ENCODE data around the gene TMEM176A. TPM values are rescaled to one million over a fixed set of nuclear protein-coding genes. Genes with fewer than 3 reads are reported as not detected.

Gene TMEM176A
- total and polyA plus RNA-seq, 2 of the 8 experiments (the other 6 are each of a cell fraction or from before 2014, with no cell fraction given), result 1.3 to 1.5 TPM

DNA sequence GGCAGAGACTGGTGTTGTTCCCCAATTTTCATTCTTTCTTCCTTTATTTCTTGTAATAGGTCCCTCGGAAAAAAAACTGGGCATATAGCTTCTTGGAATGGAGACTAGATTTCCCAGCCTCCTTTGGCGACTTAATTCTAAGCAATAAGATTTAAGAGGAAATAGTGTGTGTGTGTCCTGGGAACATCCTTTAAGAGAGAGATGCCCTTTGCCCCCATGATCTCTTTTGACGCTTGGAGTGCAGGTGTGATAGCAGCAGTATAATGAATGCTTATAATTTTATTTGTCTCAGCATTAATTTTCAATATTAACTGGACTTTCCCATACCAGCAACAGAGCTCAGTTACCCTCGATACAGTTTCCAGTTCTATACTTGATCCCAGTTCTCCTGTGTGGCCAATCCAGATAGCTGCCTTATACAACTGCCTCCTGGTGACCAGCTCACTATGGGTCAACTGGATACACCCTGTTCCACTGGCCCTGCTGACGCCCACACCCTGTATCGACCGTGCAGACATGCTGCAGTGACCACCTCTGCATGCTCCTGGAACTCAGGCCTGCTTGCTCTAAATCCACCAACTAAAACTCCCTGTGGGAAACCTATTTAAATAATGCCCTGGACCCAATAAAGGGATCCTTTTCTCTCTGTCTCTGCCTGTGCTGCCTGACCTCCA lies 13.9 kb downstream of the TMEM176A start:
- Histone ChIP-seq H3K23ac (ENCODE audit: insufficient read length) (no peak overlapping the region), H3K23me2 (ENCODE audit: low read depth, low read length) (no peaks in the 10 kb centered on the region), H2BK5ac (ENCODE audit: low read depth, low read length) (no peak overlapping the region; the same call in 1 of the 2 replicates), H3K9me3 (ENCODE audit: insufficient read depth in 2 of 2, low read depth in 1 of 2, low read length in 1 of 2) (peaks cover 0 to 6% of the 10 kb centered on the region in 2 experiments; a peak in 1 of 4 replicates), H3K79me1 (ENCODE audit: low read depth, low read length) (no peaks in the 10 kb centered on the region), H4K91ac (replicated peaks; ENCODE audit: insufficient read length, low read length) (no peak overlapping the region), H3K79me2 (ENCODE audit: control insufficient read depth in 1 of 2, insufficient read depth in 2 of 2, low read length in 2 of 2) (no peaks in the 10 kb centered on the region), H2AK5ac (ENCODE audit: low read depth, low read length) (no peak overlapping the region), H3K9ac (replicated peaks in 1 of 4; ENCODE audit: extremely low read depth in 1 of 4, low read depth in 3 of 4, low read length in 3 of 4) (no peak overlapping the region), H3K4me3 (ENCODE audit: extremely low read depth in 1 of 4, insufficient read depth in 2 of 4, low read depth in 3 of 4, low read length in 4 of 4) (no peak overlapping the region), H3K14ac (ENCODE audit: insufficient read length) (no peak overlapping the region), H4K8ac (ENCODE audit: extremely low read depth, insufficient read depth, low read length) (no peak overlapping the region), H2BK15ac (ENCODE audit: low read length) (no peak overlapping the region; the same call in 1 of the 2 replicates), H3K56ac (replicated peaks; ENCODE audit: insufficient read length, low read depth, low read length) (no peak overlapping the region), H2BK20ac (ENCODE audit: low read length) (peak overlapping the region; percentile 15; the same call in 1 of the 2 replicates), H3K4me1 (replicated peaks in 1 of 4; ENCODE audit: control insufficient read depth in 3 of 4, insufficient read depth in 4 of 4, low read length in 3 of 4) (peaks cover 3 to 5% (median 4%) of the 10 kb centered on the region in 4 experiments; a peak in 5 of 7 replicates), H3K4me2 (ENCODE audit: insufficient read depth in 1 of 2, low read depth in 2 of 2, low read length in 2 of 2) (peak overlapping the region; percentile 14 to 19; a peak in 1 of 4 replicates), H2BK12ac (ENCODE audit: low read depth, low read length) (no peak overlapping the region; the same call in 1 of the 2 replicates), H2BK120ac (replicated peaks; ENCODE audit: low read depth, low read length) (peak overlapping the region; percentile 38), H2AFZ (ENCODE audit: low read length) (no peak overlapping the region), H3K27ac (ENCODE audit: low read depth, low read length) (no peak overlapping the region), H4K20me1 (replicated peaks in 1 of 2; ENCODE audit: control insufficient read depth in 1 of 2, insufficient read depth in 2 of 2, low read length in 2 of 2) (no peaks in the 10 kb centered on the region), H3K27me3 (replicated peaks in 1 of 4; ENCODE audit: control insufficient read depth in 3 of 4, extremely low read depth in 1 of 4, insufficient read depth in 3 of 4, low read length in 3 of 4) (no peaks in the 10 kb centered on the region; a peak in 1 of 7 replicates), H3K18ac (ENCODE audit: extremely low read depth, low read length) (no peak overlapping the region), H3K36me3 (ENCODE audit: control insufficient read depth in 2 of 4, insufficient read depth in 4 of 4, low read length in 3 of 4) (no peaks in the 10 kb centered on the region; a peak in 1 of 8 replicates), H3K4ac (replicated peaks; ENCODE audit: insufficient read length, low read depth, low read length) (no peak overlapping the region), H4K5ac (ENCODE audit: insufficient read length, low read depth, low read length) (no peak overlapping the region)
- WGBS, 2 experiments (ENCODE audit: extremely low coverage in 1 of 2, insufficient coverage in 1 of 2, insufficient read length in 1 of 2, insufficient replicate concordance in 2 of 2, low coverage in 1 of 2, low lambda C conversion rate in 2 of 2, missing lambda C conversion rate in 1 of 2), result 71% methylated on average over 7 of the region's 7 CpGs; no CpG with 5 or more reads in 1 of the 2 experiments
- ChIA-PET CTCF (ENCODE audit: partially characterized antibody) (interaction anchor here (1.2 to 1.5 kb wide), 3 partner anchors 22 to 195 kb away, joined by 3 to 4 read pairs (median 3); no protein-coding TSS in a partner anchor), POLR2A (ENCODE audit: partially characterized antibody) (interaction anchor here (1.6 kb wide), 1 partner anchor 445 kb away, joined by 3 read pairs; no protein-coding TSS in a partner anchor)
- no peak for DNase-seq (ENCODE audit: low read depth in 1 of 2, low spot score in 2 of 2)
- TF ChIP-seq TAF7 (optimal IDR thresholded peaks at IDR 0.05; ENCODE audit: borderline replicate concordance, low read depth, low read length) (no peak), CEBPB (IDR thresholded peaks at IDR 0.05; ENCODE audit: low read depth, low read length) (no peak), NRF1 (IDR thresholded peaks at IDR 0.05; ENCODE audit: low read depth, low read length) (no peak), GABPA (IDR thresholded peaks at IDR 0.05; ENCODE audit: borderline replicate concordance, insufficient read depth, low read length) (no peak), JUN (IDR thresholded peaks at IDR 0.05; ENCODE audit: low read depth, low read length) (no peak)
- TF ChIP-seq, protein P1, sequence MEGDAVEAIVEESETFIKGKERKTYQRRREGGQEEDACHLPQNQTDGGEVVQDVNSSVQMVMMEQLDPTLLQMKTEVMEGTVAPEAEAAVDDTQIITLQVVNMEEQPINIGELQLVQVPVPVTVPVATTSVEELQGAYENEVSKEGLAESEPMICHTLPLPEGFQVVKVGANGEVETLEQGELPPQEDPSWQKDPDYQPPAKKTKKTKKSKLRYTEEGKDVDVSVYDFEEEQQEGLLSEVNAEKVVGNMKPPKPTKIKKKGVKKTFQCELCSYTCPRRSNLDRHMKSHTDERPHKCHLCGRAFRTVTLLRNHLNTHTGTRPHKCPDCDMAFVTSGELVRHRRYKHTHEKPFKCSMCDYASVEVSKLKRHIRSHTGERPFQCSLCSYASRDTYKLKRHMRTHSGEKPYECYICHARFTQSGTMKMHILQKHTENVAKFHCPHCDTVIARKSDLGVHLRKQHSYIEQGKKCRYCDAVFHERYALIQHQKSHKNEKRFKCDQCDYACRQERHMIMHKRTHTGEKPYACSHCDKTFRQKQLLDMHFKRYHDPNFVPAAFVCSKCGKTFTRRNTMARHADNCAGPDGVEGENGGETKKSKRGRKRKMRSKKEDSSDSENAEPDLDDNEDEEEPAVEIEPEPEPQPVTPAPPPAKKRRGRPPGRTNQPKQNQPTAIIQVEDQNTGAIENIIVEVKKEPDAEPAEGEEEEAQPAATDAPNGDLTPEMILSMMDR (IDR thresholded peaks at IDR 0.05; ENCODE audit: control extremely low read depth in 1 of 3, insufficient read depth in 1 of 3, low read depth in 1 of 3, low read length in 3 of 3), result no peak
- no peak for FAIRE-seq
